Astrocyte (in vitro differentiated cells and primary cell): ENCODE results near the gene RNF217.

Source experiments
- CTCF ChIP-seq: IDR thresholded peaks from 2 replicates; pipeline ENCODE4 v1.5.1; 2011; ENCODE audit warnings: low read depth, mild to moderate bottlenecking, inconsistent platforms, low read length, moderate library complexity; ENCODE audit not compliant: insufficient read depth
- EZH2 ChIP-seq: IDR thresholded peaks from 2 replicates; pipeline ENCODE4 v1.6.1; 2012; ENCODE audit warnings: mild to moderate bottlenecking, low read length, inconsistent platforms; ENCODE audit not compliant: insufficient read depth

GRCh38 chr6:125099211-125100073 lies 137.2 kb downstream of the RNF217 start:
- TF ChIP-seq CTCF (no peak), EZH2 (no peak)
